Islet of Langerhans (tissue), 1 donor: ENCODE data around the gene SUV39H2.
"Not testable (repeated sequence)": the region's sequence is repeated elsewhere in the genome, so short reads cannot be mapped to it uniquely, and the experiment has no call there.

Source experiments
- FAIRE-seq: peaks from one replicate; lab custom pipeline; 2011; peaks lifted over from hg19 to GRCh38; lab: Jason Lieb, UNC

SUV39H2 gene

DNA sequence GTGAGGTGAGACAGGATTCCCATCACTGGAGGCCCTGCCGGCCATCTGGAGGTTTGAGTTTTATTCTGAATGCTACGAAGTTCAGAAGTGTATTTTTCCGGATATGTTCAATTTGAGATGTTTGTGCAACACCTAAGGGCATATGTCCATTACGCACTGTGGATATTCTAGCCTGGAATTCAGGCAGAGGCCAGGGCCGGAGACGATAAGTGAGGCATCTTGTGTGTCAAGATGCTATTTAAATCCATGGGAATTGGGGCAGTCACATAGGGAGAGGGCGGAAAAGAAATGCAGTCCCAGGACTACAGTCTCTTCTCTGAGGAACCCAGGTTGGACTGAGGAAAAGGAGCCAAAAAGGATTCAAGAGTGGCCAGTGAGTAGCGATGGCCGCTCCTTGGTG, 1.9 kb upstream of the SUV39H2 start:
- no peak for FAIRE-seq

DNA sequence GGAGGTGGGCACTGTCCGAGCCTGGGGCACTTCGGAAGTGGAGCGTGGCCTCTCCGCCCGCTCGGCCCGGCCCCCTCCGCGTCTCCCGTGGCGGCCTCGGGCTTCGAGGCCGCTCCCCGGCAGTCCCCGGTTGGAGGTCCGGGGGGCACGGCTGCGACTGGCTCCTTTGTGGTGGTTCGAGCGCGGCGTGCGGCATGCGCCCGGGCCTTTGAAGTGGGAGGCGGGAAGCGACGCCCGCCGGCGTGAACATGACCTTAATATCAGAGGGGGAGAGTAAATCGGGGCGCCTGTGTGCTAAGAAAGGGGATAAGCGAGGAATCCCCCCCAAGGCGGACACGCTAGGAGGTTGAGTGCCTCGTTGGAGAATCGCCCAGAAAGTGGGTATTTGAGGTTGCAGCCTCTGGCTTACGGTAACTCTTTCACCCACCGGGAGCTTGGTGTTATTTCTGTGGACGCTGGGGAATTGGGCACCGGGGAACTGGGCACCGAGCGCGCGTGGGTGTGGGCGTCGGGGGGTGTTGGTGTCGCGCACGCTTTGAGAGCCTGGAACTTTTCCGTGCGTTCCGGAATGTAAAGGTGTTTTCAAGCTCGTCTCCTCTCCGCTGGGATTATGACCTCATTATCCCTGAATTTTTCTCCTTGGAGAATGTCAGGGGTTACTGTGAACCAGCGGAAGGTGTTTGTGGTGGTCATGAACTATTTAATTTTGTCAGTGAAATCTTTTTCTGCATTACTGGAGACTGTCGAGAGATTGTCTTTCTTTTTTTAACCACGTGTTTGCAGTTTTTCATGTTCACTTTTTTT, 660 bp downstream of the SUV39H2 start:
- FAIRE-seq = no peak

DNA sequence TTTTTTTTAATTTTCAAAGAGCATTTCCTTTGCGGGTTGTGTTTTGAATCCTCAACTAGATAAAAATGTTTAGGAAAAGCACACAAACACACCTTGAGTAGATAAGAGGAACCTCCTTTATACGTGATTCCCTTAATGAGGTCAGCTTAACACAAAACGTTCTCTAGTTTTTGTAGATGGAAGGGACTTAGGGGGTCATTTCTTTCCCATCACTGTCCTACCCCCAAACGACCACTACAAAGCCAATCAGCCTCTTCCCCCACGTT, 1.2 kb downstream of the SUV39H2 start:
- no peak for FAIRE-seq

DNA sequence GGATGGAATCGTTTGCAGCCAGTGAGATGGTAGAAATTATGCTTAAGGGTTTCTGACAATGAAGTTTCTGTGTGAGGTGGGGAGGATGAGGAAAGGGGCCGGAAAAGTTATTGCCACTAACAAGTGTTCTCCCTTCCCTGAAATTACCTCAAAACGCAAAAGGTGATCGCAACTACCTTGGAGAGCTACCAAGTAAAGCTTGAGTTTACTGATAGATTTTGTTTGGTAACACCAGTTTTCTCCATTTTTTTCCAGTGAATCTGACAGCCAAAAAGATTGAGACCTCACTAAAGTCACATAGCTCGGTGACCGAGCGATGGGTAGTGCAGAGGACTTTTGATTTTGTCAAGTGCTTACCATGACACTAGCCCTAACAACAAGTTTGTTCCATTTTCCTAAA, 1.6 kb downstream of the SUV39H2 start:
- FAIRE-seq = no peak

DNA sequence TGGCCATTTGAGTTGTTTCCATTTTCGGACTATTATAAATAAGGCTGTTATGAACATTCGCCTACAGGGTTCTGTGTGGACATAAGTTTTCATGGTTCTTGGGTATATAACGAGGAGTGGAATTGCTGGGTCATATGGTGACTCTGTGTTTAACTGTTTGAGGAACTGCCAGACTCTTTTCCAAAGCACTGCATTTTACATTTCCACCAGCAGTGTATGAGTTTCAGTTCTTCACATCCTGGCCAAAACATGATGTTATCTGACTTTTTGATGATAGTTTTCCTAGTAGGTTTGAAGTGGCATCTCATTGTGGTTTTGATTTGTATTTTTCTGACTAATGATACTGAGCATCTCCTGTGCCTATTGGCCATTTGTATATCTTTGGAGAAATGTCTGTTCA, 5.4 kb downstream of the SUV39H2 start:
- FAIRE-seq = no peak

DNA sequence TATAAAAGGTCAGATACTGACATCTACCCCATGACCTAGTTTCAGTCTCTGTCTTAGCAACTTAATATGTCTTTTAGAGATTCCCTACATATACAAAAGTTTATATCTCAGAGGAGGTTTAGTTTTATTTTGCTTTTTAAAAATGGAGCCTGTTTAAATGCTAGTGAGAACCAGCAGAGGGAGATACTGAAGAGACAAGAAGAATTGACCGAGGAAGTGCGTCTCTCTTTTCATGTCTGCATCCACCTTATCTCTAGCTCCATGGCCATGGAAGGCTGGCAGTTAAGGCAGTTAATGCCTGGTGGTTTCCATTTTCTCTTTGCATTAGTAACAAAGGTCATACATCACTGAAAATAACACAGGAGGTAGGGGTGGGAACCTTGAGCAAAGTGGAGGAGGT, 10.7 kb downstream of the SUV39H2 start:
- no peak for FAIRE-seq

DNA sequence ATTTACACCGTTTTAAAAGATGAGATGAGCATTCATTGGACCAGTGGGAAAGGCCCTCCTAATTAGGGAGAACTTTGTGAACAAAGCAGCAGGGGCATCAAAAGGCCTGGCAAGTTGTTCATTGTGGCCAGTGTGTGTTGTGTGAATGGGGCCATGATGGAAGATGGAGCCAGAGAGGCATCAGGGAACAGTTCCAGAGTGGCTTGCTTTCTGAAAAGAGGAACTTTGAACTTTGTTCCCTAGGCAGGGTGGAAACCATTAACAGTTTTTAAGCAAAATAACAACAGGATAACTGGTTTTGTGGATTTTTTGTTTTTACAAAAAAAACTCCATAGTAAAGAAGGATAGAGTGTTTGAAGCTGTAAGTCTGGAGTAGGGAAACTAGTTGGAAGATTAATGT, 12.5 kb downstream of the SUV39H2 start:
- FAIRE-seq = no peak

DNA sequence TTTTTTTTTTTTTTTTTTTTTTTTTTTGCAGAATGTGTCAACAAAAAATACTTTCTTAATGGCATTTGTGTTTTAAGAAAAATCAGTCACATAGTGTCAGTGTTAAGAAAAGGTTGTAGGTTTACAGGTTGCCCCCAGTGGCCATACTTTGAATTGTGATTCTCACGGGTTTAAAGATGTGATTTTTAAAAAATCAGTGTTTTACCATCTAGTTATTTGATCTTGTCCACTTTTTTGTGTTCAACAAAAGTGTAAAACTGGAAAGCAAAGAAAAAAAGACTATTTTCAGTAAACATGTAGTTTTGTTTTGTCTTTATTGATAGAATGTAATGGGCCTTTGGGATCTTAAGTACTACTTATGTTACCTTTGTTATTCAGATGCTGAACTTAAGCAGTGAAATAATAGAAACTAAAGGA, 25.7 kb downstream of the SUV39H2 start:
- no peak for FAIRE-seq

DNA sequence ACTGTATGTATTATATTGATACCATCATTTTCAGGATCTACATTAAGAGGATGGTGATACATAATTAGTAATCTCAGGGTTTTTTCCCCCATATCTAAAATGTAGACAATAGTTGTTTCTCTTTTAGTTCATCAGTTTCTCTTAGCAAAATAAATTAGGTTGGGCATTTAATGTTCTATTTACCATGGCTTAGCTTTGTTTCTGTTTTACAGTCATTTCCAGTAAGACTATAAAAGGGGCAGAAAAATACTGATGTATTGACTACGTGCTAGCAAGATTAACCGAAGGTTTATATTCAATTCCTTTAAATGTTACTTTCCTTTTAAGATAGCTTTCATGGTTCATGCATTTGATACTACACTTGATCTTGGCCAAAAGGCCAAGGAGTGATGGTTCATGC, 26.2 kb downstream of the SUV39H2 start:
- no peak for FAIRE-seq

DNA sequence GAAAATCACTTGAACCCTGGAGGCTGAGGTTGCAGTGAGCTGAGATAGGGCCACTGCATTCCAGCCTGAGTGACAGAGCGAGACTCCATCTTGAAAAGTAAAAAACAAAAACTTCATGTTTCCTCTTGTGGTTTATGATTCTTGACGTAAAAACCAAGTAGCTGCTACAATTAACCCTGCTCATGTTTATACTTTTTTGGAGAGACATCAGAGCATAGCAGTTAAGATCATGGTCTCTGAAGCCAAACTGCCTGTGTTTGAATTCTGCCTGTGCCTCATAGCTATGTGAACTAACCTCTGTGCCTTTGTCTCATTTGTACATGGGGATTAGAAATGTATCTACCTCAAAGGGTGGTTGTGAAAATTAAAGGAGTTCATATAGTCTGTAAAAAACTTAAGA, 27.2 kb downstream of the SUV39H2 start:
- FAIRE-seq = no peak

DNA sequence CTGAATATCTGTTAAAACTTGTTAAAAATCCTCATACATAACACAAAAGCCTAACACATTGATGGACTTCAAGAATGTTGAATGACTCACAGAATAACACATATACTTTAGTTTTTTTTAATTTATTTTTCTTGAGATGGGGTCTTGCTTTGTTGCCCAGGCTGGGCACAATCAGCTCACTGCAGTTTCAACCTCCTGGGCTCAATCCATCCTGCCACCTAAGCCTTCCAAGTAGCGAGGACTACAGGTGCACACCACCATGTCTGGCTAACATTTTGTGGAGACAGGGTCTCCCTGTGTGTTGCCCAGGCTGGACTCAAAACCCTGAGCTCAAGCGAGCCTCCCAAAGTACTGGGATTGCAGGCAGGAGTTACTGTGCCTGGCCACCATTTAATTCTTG, 28.1 kb downstream of the SUV39H2 start:
- FAIRE-seq = no peak

DNA sequence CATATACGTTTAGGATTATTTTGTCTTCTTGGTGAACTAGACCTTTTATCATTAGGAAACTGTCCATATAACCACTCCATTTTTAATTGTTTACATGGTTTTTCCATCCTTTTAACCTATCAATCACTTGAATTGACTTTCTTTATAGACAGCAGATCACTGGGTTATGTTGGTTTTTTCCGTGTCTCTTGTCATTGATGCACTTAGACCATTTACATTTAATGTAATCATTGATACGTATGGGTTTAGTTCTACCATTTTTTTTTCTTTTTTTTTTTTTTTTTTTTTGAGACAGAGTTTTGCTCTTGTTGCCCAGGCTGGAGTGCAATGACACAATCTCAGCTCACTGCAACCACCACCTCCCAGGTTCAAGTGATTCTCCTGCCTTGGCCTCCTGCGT, 28.9 kb downstream of the SUV39H2 start:
- FAIRE-seq = not testable (repeated sequence)

DNA sequence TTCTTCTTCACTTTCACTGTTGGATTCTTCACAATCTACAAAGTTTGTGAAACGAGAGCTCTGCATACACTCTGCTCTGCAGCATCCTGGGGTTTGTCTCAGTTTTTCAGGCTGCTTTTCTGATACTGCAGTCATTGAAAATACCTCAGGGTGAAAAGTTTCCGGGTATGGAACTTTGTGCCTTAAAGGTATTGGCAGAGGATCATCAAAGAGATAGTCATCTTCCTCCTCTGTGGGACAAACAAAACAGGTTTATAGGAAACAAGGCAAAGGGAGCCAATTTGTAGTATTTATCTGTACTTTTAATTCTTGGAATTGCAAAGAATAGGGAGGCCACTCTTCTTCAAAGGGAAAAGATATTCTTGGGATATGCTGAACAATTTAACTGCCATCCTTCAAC, 30.4 kb downstream of the SUV39H2 start:
- FAIRE-seq = no peak

DNA sequence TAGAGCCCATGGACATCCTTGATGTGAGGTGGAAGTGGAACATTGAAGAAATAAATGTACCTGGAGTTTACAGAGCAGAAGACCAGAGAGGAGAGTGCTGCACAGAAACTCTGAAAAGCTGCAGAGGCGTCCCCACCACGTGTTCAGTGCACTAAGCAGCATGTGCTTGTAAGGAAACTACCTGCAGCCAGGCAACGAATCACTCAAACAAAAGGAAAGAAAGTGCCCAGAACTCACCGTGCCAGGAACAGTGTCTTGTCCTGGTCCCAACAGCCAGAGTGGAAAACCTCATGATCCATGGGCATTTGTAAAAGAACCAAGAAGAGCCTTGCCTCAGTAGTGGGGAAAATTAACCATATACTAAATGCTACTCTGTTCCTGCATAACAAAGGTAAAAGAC, 32.3 kb downstream of the SUV39H2 start:
- no peak for FAIRE-seq

DNA sequence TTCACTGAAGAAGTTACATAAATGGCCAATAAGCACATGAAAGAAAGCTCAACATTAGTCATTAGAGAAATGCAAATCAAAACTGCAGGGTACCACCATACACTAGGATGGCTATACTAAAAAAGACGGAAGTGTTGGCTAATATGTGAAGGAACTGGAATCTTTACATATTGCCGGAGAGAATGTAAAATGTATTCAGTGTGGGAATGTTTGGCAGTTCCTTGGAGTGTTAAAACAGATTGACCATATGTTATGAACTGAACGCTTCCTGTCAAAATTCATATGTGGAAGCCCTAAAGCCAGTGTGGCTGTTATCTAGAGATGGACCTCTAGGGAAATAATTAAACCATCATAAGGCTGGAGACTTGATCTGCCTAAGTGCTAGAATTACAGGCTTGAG, 33.1 kb downstream of the SUV39H2 start:
- FAIRE-seq = no peak

DNA sequence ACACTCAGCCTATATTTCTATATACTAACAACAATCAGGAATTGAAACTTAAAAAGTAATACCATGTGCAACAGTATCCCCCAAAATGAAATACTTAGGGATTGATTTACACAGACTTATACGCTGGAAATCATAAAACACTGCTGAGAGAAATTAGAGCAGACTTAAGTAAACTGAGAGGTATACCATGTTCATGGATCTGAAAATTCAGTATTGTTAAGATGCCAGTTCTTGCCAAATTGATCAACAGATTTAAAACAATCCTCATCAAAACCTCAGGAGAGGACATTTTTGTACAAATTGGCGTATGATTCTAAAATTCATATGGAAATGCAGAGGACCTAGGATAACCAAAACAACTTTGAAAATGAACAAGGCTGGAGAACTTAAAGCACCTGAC, 37.9 kb downstream of the SUV39H2 start:
- FAIRE-seq = no peak

DNA sequence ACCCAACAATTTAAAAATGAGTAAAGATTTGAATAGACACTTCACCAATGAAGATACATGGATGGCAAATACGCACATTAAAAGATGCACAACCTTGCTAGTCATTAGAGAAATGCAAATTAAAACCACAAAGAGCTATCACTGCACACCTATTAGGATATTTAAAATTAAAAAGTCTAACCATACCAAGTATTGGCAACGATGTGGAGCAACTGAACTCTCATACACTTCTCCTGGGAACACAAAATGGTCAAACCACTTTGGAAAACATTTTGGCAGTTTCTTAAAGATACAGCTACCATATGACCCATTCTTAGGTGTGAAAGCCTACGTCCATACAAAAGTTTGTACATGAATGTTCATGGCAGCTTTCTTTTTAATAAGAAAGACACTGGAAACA, 39.2 kb downstream of the SUV39H2 start:
- no peak for FAIRE-seq

DNA sequence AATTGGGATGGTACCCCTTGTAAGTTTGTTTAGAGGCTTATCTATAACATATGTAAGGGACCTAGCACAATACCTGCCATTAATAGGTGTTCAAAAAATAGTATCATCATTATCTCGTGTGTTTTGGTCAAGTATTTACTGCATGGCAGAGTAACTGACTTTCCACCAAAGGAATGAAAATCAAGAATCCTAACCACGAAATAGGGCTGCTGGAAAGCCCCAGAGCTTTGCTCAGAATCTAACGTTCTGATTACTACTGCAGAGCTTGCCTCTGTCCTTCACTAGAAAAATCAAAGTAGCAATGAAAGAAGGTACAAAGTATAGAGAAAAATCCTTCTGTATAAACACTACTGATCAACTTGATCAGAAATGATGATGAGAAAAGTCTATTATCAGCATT, 40.3 kb downstream of the SUV39H2 start:
- FAIRE-seq = no peak

DNA sequence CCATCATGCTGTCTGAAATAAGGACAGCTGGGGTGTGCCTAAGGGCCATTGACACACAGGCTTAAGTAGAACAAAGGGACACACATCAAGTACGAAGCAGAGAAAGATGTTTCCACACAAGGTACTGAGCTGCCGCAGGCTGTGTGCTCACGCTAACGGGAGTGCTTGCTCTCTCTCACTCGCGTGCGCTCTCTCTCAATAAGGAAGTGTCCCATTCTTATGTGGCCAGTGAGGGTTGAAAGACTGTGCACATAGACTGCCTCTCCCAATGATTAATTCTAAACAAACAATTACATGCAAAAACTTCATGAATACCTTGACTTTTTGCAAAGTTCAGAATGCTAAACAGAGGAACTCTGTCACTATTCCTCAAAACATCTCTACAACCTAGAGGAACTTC, 45.3 kb downstream of the SUV39H2 start:
- no peak for FAIRE-seq

DNA sequence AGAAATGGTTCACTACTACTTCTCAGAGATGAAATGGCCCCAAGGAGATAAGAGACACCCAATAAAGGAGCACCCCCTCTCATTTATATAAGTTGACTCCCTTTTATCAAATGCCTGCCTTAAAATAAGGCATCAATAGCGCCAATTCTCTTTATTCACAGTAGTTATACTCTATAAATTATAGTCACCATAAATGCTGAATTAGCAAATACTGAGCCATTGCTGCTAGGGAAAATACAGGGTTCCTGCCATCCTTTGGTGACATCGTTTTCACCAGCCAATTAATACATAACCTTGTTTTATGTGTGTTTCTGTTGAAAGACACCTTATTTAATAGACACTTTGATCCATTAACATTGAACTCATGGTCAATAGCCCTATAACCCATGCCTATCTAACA, 46.6 kb downstream of the SUV39H2 start:
- FAIRE-seq = no peak

DNA sequence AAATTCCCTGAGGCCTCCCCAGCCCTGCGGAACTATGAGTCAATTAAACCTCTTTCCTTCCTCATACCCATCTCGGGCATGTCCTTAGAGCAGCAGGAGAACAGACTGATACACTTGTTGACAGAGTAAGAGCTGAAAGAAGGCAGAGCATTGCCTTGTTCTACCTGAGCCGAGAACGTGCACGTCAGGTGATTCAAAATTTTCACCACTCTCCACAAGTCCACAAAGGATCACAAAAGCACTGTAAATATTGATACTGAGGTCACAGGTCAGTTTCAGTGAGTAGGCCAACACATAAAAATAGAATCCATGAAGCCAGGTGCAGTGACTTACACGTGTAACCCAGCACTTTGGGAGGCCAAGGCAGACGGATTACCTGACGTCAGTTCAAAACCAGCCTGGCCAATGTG, 47.4 kb downstream of the SUV39H2 start:
- FAIRE-seq = no peak

DNA sequence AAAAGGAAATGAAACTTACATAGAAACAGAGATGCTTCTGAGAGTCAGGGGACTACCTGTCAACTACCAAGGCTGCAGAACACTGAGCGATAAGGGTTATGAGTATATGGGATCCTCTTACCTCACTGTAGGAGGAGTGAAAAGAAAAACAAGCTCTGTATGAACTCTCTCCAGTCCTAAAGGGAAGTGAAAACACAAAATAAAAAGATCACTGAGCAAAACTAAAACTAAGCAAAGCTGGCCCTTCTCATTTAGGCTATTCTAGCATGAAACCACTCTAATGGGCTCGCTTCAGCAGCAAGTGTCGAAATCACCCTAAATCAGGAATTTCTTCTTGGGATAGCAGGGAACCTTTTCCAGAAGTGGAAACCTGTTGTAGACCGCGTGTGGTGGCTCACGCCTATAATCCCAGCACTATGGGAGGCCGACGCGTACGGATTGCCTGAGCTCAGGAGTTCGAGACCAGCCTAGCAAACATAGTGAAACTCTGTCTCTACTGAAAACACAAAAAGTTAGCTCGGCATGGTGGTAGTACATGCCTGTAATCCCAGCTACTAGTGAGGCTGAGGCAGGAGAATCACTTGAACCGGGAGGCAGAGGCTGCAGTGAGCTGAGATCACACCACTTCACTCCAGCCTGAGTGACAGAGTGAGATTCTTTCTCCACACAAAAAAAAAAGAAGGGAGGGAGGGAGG, 48.2 kb downstream of the SUV39H2 start:
- FAIRE-seq = no peak

DNA sequence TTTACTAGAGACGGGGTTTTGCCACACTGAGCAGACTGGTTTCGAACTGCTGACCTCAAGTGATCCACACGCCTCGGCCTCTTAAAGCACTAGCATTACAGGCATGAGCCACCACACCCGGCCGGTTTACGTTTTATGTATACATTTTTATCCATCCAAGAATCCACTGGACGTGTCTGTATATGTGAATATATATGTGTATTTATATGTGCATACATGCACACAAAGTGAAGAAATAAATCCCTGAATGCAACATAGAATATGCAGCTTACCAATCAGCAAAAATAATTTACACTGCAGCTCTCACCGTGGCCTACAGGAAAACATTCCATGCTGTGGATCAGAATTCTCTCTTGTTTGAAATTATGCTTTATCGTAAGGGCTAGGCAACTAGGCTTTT, 51.9 kb downstream of the SUV39H2 start:
- FAIRE-seq = no peak

DNA sequence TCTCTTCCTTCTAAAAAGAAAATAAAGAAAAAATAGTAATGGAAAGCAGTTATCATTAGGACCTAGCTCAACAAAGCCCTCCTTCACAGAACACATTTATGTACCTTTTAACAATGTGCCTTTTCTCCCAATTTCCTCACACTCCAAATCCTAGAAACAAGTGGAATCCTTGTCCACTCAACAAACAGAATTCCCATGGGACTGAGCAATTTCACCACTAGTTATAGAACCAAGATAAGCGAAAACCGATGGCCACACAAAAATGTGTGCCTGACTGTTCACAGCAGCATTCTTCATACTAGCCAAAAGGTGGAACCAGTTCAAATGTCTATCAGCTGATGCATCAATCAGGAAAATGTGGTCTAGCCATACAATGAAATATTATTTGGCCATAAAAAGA, 57.9 kb downstream of the SUV39H2 start:
- FAIRE-seq = no peak
